ENCODE results near the gene BUB1B. TPM values are rescaled to one million over a fixed set of nuclear protein-coding genes. Genes with fewer than 3 reads are reported as not detected.
"Not testable (repeated sequence)": the region's sequence is repeated elsewhere in the genome, so short reads cannot be mapped to it uniquely, and the experiment has no call there.

Gene BUB1B, protein sequence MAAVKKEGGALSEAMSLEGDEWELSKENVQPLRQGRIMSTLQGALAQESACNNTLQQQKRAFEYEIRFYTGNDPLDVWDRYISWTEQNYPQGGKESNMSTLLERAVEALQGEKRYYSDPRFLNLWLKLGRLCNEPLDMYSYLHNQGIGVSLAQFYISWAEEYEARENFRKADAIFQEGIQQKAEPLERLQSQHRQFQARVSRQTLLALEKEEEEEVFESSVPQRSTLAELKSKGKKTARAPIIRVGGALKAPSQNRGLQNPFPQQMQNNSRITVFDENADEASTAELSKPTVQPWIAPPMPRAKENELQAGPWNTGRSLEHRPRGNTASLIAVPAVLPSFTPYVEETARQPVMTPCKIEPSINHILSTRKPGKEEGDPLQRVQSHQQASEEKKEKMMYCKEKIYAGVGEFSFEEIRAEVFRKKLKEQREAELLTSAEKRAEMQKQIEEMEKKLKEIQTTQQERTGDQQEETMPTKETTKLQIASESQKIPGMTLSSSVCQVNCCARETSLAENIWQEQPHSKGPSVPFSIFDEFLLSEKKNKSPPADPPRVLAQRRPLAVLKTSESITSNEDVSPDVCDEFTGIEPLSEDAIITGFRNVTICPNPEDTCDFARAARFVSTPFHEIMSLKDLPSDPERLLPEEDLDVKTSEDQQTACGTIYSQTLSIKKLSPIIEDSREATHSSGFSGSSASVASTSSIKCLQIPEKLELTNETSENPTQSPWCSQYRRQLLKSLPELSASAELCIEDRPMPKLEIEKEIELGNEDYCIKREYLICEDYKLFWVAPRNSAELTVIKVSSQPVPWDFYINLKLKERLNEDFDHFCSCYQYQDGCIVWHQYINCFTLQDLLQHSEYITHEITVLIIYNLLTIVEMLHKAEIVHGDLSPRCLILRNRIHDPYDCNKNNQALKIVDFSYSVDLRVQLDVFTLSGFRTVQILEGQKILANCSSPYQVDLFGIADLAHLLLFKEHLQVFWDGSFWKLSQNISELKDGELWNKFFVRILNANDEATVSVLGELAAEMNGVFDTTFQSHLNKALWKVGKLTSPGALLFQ
- total RNA-seq: 17.6 TPM

DNA sequence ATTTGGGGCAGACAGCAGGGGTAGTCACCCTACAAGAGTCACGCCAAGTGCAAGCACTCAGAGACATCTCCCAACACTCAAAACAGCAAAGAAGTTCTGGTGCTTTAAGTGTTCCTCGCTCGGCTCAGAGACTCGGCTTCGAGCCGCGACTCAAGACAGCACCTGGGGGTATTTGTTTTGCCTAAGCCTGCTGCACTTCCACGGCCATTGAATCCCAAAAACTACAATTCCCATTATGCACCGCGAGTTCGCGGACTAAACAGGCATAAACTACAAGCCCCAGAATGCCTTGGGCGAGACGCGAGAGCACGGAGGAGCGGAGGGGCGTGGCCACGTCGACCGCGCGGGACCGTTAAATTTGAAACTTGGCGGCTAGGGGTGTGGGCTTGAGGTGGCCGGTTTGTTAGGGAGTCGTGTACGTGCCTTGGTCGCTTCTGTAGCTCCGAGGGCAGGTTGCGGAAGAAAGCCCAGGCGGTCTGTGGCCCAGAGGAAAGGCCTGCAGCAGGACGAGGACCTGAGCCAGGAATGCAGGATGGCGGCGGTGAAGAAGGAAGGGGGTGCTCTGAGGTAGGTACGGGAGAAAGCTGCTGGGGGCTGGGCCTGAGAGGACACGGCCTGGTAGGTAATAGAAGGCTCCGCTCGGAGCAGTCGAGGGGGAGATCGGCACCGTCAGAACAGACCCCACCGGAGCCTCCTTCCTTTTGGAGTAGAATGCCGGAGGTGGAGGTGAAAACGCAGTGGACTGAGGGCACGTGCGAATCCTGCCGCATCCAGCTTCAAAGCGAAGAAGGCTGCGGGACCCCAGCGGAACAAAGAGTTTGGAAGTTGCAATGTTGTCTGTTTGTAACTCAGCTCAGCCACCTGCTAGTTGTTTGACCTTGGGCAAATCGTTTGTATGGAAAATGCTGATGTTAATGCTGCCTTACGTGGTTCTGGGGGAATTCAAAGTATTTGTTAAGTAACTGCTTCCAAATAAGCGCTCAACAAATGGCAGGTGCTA lies at the start of gene BUB1B:
Gene BUB1B (plus strand): TSS at position 381 of the 1,000 bp plus-strand sequence. CDS start 152 bp downstream, at position 533.
- peak; percentile 92 for DNase-seq

DNA sequence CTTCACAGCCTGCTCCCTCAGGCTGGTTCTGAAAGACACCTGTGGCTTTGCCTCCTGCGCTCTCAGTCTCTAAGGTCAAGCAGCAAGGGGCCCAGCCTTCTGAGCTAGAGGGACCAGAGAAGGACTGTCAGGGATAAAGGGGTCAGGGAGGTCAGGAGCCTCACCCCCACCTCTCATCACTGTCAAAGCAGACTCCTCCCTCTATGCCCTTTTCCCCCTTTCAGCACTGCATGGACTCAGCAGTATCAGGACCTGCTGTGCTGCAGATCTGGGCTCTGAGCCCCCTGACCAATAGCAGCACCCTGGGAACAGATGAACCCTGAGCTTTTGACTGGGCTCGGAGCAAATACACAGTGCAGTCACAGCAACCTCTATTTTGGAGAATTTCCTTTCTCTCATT lies 49.0 kb upstream of the BUB1B start:
- DNase-seq: no peak

DNA sequence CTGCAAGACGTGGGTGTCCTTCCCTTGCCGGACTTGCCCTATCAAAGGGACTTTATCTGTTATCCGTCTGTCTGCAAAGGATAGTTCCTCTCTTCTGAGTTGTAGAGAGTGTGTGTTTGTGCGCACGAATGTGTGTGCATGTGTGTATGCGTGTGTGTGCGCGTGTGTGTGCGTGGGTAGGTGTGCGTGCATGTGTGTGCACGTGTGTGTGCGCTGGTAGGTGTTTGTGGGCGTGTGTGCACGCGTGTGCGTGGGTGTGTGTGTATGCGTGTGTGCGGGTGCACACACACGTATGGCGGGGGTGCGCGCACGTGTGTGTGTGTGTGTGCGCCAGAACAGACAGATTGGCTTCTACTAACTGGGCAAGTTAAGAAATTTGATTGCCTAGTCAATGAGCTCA lies 48.1 kb upstream of the BUB1B start:
- no peak for DNase-seq

DNA sequence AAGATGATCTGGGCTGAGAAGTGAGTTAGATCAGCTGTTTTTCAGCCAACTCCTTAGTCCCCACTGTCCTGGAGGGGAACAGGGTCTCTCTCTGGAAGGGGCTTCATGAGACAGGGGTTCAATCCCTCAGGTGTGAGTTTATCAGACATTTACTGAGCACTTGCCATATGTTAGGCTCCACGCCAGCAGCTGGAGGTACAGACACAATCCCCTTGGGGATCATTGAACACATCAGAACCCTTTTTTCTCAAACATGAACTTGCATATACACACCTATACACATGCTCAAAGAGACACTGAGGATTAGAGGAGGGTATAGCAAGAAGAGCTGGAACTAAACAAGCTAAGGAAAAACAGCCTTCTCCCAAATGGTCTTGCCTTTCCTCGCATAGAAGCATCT lies 46.7 kb upstream of the BUB1B start:
- no peak for DNase-seq

DNA sequence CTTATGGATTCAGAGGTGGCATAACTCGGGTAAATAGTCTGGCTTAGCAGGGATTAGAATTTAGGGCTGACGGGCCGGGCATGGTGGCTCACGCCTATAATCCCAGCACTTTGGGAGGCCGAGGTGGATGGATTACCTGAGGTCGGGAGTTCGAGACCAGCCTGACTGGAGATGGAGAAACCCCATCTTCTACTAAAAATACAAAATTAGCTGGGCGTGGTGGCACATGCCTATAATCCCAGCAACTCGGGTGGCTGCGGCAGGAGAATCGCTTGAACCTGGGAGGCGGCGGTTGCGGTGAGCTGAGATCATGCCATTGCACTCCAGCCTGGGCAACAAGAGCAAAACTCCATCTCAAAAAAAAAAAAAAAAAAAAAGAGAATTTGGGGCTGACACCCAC lies 45.8 kb upstream of the BUB1B start:
- DNase-seq: not testable (repeated sequence)

DNA sequence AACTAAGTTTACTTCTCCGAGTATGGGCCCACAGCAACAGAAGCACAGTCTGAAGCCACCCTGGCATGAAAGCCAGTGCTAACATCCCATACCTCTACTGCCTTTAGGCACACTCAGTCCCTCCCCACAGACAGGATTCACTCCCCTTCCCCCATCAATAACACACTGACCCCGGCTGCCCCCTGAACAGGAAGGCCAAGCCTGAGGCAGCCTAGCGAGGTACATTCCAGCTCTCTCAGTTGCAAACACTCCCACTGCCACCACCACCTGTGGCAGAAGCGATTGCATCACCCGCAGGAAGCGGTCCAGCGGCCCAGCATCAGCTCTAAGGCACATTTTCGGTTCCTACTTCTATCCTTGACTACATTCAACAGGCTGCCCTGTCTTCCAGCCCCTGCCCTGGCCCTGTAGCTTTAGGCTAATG lies 45.2 kb upstream of the BUB1B start:
- DNase-seq: no peak

DNA sequence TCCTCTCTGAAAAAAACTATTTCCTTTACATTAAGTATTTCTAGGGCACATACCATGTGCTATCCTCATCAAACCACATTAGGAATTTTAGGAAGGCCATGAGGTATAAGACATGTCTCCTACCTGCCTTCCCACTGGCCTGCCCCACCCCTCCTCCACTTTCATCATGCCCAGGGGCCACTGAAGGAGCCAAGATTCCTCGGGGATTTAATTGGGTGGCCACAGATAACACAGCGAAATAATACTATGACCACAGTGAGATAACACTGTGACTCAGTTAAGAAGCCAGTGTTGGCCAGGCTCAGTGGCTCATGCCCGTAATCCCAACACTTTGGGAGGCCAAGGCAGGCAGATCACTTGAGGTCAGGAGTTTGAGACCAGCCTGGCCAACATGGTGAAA lies 42.4 kb upstream of the BUB1B start:
- DNase-seq: no peak

DNA sequence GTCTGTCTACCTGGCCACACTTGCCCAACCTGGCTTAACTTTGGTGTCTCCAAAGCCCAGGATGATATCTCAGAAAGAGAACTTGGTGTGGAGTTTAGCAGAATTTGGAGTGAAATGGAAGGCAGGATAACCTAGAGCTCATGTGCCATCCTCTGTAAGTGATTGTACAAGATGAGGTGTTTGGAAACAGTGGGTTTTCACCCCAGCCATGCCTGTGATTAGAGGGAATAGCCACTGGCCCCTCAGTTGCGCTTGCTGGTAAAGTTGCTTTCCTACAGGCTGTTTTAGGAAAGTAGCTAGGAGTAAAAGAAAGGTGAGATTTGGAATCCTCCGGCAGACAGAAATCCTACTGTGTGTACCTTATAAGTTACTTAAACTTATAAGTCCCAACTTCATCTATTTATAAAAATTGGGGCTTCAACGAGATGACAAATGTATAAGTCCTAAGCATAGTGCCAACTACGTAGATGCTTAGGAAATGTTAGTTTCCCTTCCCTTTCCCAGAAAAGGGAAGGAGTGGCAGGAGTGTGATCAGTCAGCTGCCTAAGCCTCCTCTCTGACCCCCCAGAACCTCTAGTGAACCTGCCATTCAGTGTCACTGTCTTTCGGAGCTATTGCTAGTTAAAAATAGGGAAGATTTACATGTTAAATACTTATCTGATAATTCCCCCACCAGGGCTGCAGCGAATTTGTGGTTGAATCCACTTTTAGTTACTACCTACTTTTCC lies 38.8 kb upstream of the BUB1B start:
- no peak for DNase-seq

DNA sequence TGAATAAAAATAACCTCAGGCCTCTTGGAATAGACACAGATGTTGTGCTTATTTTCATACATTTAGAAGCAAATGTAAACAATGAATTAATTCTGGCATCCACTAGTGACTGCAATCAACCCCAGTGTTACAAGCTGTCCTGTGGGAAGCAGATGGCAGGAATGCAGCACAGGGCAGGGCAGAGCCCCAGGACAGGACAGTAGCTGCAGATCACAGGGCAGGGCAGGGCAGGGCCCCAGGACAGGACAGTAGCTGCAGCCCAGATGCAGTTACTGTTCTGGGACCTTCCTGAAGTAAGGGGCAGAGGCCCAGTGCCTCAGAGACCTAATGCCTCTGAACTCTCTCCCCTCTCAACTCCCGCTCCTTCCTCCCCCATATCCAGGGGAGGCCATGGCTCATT lies 37.9 kb upstream of the BUB1B start:
- DNase-seq: not testable (repeated sequence)

DNA sequence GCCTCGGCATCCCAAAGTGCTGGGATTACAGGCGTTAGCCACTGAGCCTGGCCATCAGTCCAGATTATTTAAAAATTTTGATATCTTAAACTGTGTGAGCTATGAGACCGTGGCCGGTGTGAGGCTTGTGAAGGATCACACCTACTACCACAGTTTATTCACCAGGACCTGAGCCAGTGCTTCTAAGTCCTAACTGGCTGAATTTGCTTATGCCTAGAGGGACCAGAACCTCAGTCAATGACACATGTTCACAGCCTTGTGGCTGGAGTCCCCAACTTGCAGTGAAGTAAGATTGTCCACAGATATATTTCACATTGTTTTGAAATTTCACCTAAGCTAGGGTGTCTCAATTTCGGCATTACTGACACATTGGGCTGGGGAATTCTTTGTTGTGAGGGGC lies 37.0 kb upstream of the BUB1B start:
- not testable (repeated sequence) for DNase-seq

DNA sequence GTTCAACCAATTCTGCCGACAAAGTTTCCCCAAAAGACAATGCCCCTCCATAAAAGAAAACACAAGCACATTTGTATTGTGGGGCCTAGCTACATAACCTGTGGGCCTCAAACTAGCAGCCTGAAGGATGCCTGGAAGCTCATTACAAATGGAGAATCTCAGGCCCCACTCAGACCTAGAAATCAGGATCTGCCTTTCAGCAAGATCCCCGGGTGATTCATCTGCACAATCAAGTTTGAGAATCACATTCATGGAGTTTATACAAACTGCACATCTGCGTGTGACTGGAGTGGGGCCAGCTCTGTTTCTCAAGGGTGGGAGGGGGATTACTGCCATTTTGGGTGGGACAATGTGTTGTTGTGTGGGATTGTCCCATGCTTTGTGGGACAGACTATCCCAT lies 36.5 kb upstream of the BUB1B start:
- DNase-seq: not testable (repeated sequence)

DNA sequence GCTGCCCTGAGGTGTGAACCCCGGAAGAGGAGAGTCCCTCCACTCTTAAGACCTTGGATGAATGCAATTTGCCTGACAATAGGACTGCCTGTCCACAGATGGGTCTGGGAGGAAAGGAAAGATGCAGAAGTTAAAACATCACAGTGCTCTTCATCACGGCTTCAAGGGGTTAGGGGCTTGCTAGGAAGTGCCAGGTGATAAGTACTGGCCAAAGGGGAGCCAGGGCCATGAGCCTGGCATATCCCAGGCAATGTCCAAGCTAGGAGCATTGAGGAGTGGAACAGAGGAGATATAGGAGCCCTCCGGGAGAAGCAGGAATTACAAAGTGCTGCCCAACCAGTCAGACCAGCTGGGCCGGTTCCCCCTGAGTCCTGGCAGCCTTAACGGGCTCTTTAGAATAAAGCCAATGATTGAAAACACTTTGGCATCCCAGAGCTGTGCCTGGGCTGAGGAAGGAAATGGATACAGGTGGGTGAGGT lies 36.0 kb upstream of the BUB1B start:
- not testable (repeated sequence) for DNase-seq

DNA sequence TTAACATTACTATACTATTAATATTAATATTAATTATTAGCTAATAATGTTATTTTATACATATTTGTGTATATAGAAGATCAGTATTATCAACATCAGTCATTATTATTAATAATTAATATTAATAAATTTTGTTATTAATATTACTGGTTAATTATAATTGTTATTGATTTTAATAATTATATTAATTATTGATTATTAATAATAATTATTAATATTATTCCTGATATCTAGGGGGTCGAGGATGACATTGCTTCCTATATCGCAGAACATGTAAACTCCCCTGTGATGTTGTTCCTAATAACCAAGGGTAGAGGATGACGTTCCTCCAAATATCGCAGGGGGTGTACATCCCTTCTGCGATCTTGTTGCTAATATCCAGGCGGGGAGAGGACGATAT lies 34.9 kb upstream of the BUB1B start:
- no peak for DNase-seq

DNA sequence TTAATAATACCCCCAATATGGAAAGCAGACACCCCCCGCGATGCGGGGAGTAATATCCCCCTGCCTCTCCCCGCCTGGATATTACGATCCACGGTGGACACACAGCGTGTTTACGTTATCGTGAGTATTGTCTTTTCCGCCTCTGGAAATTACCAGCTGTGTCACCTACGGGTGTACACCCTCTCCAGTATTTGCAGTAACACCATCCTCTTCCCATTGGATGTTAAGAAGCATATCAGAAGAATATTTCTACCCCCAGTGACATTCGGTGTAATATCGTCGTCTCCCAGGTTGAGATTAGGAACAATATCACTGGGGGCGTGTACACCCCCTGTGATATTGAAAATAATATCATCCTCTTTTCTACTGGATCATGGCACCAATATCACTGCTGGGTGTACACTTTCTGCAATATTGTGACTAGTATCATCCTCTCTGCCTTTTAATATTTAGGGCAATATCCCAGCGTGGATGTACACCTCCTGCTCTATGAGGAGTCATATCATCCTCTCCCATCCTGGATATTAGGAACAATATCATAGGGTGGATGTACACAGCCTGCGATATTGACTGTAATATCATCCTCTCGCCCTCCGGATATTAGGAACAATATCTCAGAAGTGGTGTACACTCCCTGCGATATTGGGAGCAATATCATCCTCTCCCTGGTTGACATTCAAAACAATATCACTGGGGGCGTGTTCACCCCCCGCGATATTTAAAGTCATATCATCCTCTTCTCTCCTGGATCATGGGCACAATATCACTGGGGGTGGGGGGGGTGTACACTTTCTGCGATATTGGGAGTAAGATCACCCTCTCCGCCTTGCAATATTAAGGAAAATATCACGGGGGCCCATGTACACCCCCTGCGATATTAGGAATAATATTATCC lies 31.9 kb upstream of the BUB1B start:
- DNase-seq: no peak

DNA sequence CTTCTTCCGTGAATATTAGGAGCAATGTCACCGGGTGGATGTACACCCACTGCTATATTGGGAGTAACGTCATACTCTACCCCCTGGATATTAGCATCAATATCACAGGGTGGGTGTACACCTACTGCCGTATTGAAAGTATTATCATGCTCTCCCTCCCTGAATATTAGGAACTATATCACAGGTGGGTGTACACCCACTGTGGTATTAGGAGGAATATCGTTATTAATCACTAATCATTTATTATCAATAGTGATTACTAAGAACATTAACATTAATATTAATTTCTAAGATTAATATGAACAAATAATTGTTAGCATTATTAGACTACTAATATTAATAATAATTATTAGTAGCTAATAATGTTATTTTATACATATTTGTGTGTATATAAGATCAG lies 30.8 kb upstream of the BUB1B start:
- DNase-seq: no peak

DNA sequence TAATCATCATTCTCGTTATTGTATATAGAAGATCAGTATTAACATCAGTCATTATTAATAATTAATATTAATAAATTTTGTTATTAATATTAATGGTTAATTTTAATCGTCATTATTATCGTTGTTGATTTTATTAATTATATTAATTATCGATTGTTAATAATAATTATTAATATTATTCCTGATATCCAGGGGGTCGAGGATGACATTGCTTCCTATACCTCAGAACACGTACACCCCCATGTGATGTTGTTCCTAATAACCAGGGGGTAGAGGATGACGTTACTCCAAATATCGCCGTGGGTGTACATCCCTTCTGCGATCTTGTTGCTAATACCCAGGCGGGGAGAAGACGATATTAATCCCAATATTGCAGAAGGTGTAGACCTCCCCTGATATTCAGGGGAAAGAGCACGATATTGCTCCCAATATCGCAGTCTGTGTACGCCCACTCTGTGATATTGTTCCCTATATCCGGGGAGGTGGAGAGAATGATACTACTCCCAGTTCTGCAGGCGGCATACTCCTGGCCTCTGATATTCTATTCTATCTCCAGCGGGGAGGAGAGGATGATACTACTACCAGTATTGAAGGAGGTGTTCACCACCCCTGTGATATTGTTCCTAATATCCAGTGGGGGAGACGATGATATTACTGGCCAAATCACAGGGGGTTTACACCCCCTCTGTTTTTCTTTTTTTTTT lies 29.9 kb upstream of the BUB1B start:
- no peak for DNase-seq

DNA sequence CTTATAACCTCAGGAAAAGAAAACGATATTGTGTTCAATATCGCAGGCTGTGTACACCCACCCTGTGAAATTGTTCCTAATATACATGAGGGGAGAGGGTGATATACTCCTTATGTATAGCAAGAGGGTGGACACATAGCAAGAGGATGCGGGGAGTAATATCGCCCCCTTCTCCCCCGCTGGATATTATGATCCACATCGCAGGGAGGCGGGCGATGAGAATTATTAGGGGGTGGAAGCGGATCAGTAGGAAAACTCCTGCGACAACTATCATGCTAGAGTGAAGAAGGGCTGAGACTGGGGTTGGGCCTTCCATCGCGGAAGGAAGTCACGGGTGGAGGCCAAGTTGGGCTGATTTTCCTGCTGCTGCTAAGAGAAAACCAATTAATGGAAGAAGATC lies 27.3 kb upstream of the BUB1B start:
- DNase-seq: no peak

DNA sequence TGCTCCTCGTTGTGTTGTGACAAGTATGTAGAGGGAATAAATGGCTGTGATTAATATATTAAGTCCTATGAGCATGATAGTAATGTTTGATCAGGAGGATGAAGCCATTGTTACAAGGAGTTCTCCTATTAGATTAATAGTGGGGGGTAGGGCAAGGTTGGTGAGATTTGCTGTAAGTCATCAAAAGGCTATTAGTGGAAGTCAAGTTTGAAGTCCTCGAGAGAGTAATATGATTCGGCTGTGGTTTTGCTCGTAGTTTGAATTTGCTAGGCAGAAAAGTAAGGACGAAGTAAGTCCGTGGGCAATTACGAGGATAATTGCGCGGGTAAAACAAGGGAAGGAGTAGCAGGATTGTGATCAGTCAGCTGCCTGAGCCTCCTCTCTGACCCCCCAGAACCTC lies 26.0 kb upstream of the BUB1B start:
- DNase-seq: no peak

DNA sequence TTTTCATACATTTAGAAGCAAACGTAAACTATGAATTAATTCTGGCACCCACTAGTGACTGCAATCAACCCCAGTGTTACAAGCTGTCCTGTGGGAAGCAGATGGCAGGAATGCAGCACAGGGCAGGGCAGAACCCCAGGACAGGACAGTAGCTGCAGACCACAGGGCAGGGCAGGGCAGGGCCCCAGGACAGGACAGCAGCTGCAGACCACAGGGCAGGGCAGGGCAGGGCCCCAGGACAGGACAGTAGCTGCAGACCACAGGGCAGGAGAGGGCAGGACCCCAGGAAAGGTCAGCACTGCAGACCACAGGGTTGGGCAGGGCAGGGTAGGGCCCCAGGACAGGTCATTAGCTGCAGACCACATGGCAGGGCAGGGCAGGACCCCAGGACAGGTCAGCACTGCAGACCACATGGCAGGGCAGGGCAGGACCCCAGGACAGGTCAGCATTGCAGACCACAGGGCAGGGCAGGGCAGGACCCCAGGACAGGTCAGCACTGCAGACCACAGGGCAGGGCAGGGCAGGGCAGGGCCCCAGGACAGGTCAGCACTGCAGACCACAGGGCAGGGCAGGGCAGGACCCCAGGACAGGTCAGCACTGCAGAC lies 24.9 kb upstream of the BUB1B start:
- DNase-seq: not testable (repeated sequence)

All from skin of body (tissue), 2 donors.